ENCODE results near the gene ANK3. TPM values are rescaled to one million over a fixed set of nuclear protein-coding genes. Genes with fewer than 3 reads are reported as not detected.

Gene ANK3
- total RNA-seq, 1 experiment from 2014 or later: 15.3 TPM

GRCh38 chr10:59985639-59986038, 404.0 kb downstream of the ANK3 start:
- intact Hi-C loops (cut with micrococcal nuclease): no loop called here
- ATAC-seq: no peak

More at GRCh38 chr10:59985639-59986038, 404.0 kb downstream of the ANK3 start:
- Histone ChIP-seq H3K9me2 (ENCODE audit: insufficient read depth) (no peaks in the 10 kb centered on the region), H3K79me2 (ENCODE audit: insufficient read depth, low read length) (no peaks in the 10 kb centered on the region), H3K4me1 (ENCODE audit: control insufficient read depth in 1 of 2, insufficient read depth in 2 of 2, low read length in 2 of 2) (no peaks in the 10 kb centered on the region), H3K4me2 (ENCODE audit: low read length) (no peak overlapping the region), H3K36me3 (ENCODE audit: control insufficient read depth in 1 of 2, insufficient read depth in 2 of 2, low read length in 2 of 2) (no peaks in the 10 kb centered on the region), H3K9ac (ENCODE audit: low read length) (no peak overlapping the region), H3K9me3 (ENCODE audit: control insufficient read depth in 1 of 2, insufficient read depth in 1 of 2, low read depth in 1 of 2, low read length in 2 of 2) (no peaks in the 10 kb centered on the region), H2AFZ (ENCODE audit: low read depth, low read length, poor library complexity, severe bottlenecking) (no peak overlapping the region), H3K27ac (ENCODE audit: low read depth, low read length) (no peak overlapping the region), H4K20me1 (ENCODE audit: insufficient read depth) (no peaks in the 10 kb centered on the region), H3K4me3 (replicated peaks in 1 of 2; ENCODE audit: low read depth in 1 of 2, low read length in 2 of 2) (no peak overlapping the region), H3K27me3 (ENCODE audit: insufficient read depth, low read length) (no peaks in the 10 kb centered on the region)
- no peak for DNase-seq (ENCODE audit: low read depth, low spot score)
- TF ChIP-seq POLR2A (IDR thresholded peaks at IDR 0.05; ENCODE audit: borderline replicate concordance, extremely low read depth, insufficient read depth, insufficient read length) (no peak), EGR1 (IDR thresholded peaks at IDR 0.05; ENCODE audit: low read depth) (no peak), JUND (IDR thresholded peaks at IDR 0.05) (no peak), FOSL1 (IDR thresholded peaks at IDR 0.05; ENCODE audit: low read depth) (no peak), ATF3 (IDR thresholded peaks at IDR 0.05) (no peak), SP1 (IDR thresholded peaks at IDR 0.05; ENCODE audit: low read depth) (no peak), SIN3A (IDR thresholded peaks at IDR 0.05; ENCODE audit: low read depth) (no peak), EZH2 (IDR thresholded peaks at IDR 0.05) (no peak), SRF (IDR thresholded peaks at IDR 0.05; ENCODE audit: low read depth) (no peak), REST (IDR thresholded peaks at IDR 0.05; ENCODE audit: low read depth) (no peak), TCF7L2 (IDR thresholded peaks at IDR 0.05; ENCODE audit: borderline replicate concordance, extremely low read depth, insufficient read depth, insufficient read length) (no peak), CBX3 (IDR thresholded peaks at IDR 0.05; ENCODE audit: low read depth) (no peak), EZH2phosphoT487 (IDR thresholded peaks at IDR 0.05; ENCODE audit: borderline replicate concordance) (no peak), RAD21 (IDR thresholded peaks at IDR 0.05; ENCODE audit: low read depth) (no peak), ZBTB33 (IDR thresholded peaks at IDR 0.05; ENCODE audit: extremely low read depth, insufficient replicate concordance, low read length) (no peak), YY1 (IDR thresholded peaks at IDR 0.05; ENCODE audit: extremely low read depth, insufficient replicate concordance, low read depth, low read length) (no peak), POLR2AphosphoS5 (IDR thresholded peaks at IDR 0.05; ENCODE audit: low read depth, low read length) (no peak), MAX (IDR thresholded peaks at IDR 0.05) (no peak), CEBPB (IDR thresholded peaks at IDR 0.05; ENCODE audit: low read depth) (no peak)
- POLR2A ChIA-PET: no interaction called here
- RAD21 ChIA-PET (ENCODE audit: low non-redundant PET in 1 of 2, low total read pairs in 2 of 2, uncharacterized antibody in 2 of 2, unreplicated experiment in 2 of 2): no interaction called here
- no TSS peak for BruUV-seq (replicated peaks)
- CTCF ChIA-PET: no interaction called here
